Middle frontal gyrus (tissue), 1 donor: ENCODE data around the gene NFIA.

Experiments
- DNase-seq: peaks from one replicate; pipeline ENCODE4 v3.0.0-alpha.2; 2015; ENCODE audit warnings: low spot score; ENCODE audit errors: extremely low spot score

The NFIA gene

GRCh38 chr1:61389926-61390845 lies 307.8 kb downstream of the NFIA start:
- no peak for DNase-seq

- DNase-seq: no peak
These were observed 309.4 kb downstream of the NFIA start for GRCh38 chr1:61391730-61392129.

- DNase-seq: no peak
These were observed 310.3 kb downstream of the NFIA start for GRCh38 chr1:61392409-61393242.

- no peak for DNase-seq
These were observed 311.2 kb downstream of the NFIA start for GRCh38 chr1:61393575-61393974.

GRCh38 chr1:61395146-61395800 lies 312.9 kb downstream of the NFIA start:
- no peak for DNase-seq

GRCh38 chr1:61397495-61397894 lies 315.1 kb downstream of the NFIA start:
- no peak for DNase-seq

- DNase-seq: no peak
These were observed 315.6 kb downstream of the NFIA start for GRCh38 chr1:61397935-61398334.

GRCh38 chr1:61399199-61399598 lies 316.8 kb downstream of the NFIA start:
- no peak for DNase-seq

GRCh38 chr1:61400131-61400770 lies 317.9 kb downstream of the NFIA start:
- DNase-seq: no peak

- no peak for DNase-seq
These were observed 318.6 kb downstream of the NFIA start for GRCh38 chr1:61400997-61401396.

- DNase-seq: no peak
These were observed 321.6 kb downstream of the NFIA start for GRCh38 chr1:61403679-61404596.

GRCh38 chr1:61404597-61405376 lies 322.4 kb downstream of the NFIA start:
- DNase-seq: no peak

GRCh38 chr1:61406467-61406866 lies 324.1 kb downstream of the NFIA start:
- DNase-seq: no peak

- DNase-seq: no peak
These were observed 330.2 kb downstream of the NFIA start for GRCh38 chr1:61412601-61413000.

GRCh38 chr1:61419196-61419595 lies 336.8 kb downstream of the NFIA start:
- DNase-seq: no peak

GRCh38 chr1:61419657-61420056 lies 337.3 kb downstream of the NFIA start:
- DNase-seq: no peak

GRCh38 chr1:61420243-61420642 lies 337.9 kb downstream of the NFIA start:
- DNase-seq: no peak

- no peak for DNase-seq
These were observed 338.8 kb downstream of the NFIA start for GRCh38 chr1:61420909-61421835.
